HepG2 (cell line): ENCODE results near the gene ZNF813. TPM values are rescaled to one million over a fixed set of nuclear protein-coding genes. Genes with fewer than 3 reads are reported as not detected.

Source experiments
- ATAC-seq: fragments of 200-7000 bp; cut with Tn5 transposase; 3 replicates; pipeline ENCODE4 v1.9.1; 2020; ENCODE audit warnings: mild to moderate bottlenecking, moderate library complexity
- BruUV-seq: library from RNA; stranded (reverse); fragments of 400-500 nt; replicated peaks from 2 replicates; lab custom pipeline; 2021; lab: Mats Ljungman, UMichigan
- CTCF ChIA-PET: fragments of 300-600 bp; formaldehyde crosslinking; extraction: SDS; loops from one replicate; lab custom pipeline; 2021; ENCODE audit warnings: low total read pairs, inconsistent platforms, low intra/inter-chr PET ratio; lab: Yijun Ruan, JAX
- POLR2A ChIA-PET: fragments of 350-600 bp; sonication (Branson Sonifier 250); formaldehyde crosslinking; loops from one replicate; lab custom pipeline; 2020; ENCODE audit warnings: antibody characterized with exemption, inconsistent platforms; lab: Yijun Ruan, JAX
- DNase-seq: peaks from one replicate; pipeline ENCODE4 v3.0.0-alpha.2; 2015; ENCODE audit warnings: low spot score
- FAIRE-seq: peaks from 3 replicates; lab custom pipeline; 2011; peaks lifted over from hg19 to GRCh38; lab: Jason Lieb, UNC
- H2AFZ ChIP-seq: one replicate; pipeline ENCODE4 v1.6.1; 2011; ENCODE audit warnings: low read length, inconsistent platforms
- H3K27ac ChIP-seq: fragments of 300-600 bp; 3 replicates; pipeline ENCODE4 v1.8.0; 2011; ENCODE audit warnings: mixed run types, mild to moderate bottlenecking, mixed read lengths, low read length, inconsistent platforms; ENCODE audit not compliant: insufficient read depth; ENCODE audit errors: extremely low read length
- H3K27me3 ChIP-seq, 2 experiments: fragments of 200-600 bp in 1 of 2; 2 replicates in 1 of 2; 3 replicates in 1 of 2; pipeline versions ENCODE4 v1.6.0 to v1.8.0; 2011; ENCODE audit warnings: low read length in 2 of 2, mild to moderate bottlenecking in 2 of 2, moderate library complexity in 2 of 2, inconsistent platforms in 1 of 2; ENCODE audit not compliant: insufficient read depth in 2 of 2, control insufficient read depth in 1 of 2
- H3K36me3 ChIP-seq, 2 experiments: fragments of 200-600 bp in 1 of 2; replicated peaks in 1 of 2; 2 replicates in 1 of 2; 3 replicates in 1 of 2; pipeline versions ENCODE4 v1.5.1 to v1.8.0; 2011; ENCODE audit warnings: low read length in 2 of 2, inconsistent platforms in 1 of 2; ENCODE audit not compliant: insufficient read depth in 2 of 2, control insufficient read depth in 1 of 2
- H3K4me1 ChIP-seq: 2 replicates; pipeline ENCODE4 v1.5.1; 2012; ENCODE audit warnings: low read length, inconsistent platforms; ENCODE audit not compliant: insufficient read depth
- H3K4me2 ChIP-seq: 2 replicates; pipeline ENCODE4 v1.6.0; 2011; ENCODE audit warnings: low read depth, low read length, inconsistent platforms
- H3K4me3 ChIP-seq, 3 experiments: fragments of 200-600 bp in 1 of 3; sonication (generic), shearing (Covaris generic) in 1 of 3; replicated peaks in 1 of 3; 2 replicates each; pipeline ENCODE4 v1.5.1; 2011 to 2016; ENCODE audit warnings: low read length in 3 of 3, inconsistent platforms in 2 of 3, low read depth in 2 of 3, mild to moderate bottlenecking in 2 of 3, control low read depth in 1 of 3, mixed read lengths in 1 of 3; ENCODE audit not compliant: insufficient read depth in 1 of 3
- H3K79me2 ChIP-seq: one replicate; pipeline ENCODE4 v1.6.1; 2011; ENCODE audit warnings: low read length, inconsistent platforms; ENCODE audit not compliant: insufficient read depth
- H3K9ac ChIP-seq: 2 replicates; pipeline ENCODE4 v1.6.0; 2011; ENCODE audit warnings: mild to moderate bottlenecking, low read depth, low read length, inconsistent platforms; ENCODE audit not compliant: insufficient read depth
- H3K9me3 ChIP-seq: 2 replicates; pipeline ENCODE4 v1.5.1; 2012; ENCODE audit warnings: mild to moderate bottlenecking, low read length
- H4K20me1 ChIP-seq: 2 replicates; pipeline ENCODE4 v1.6.0; 2011; ENCODE audit warnings: inconsistent platforms, mild to moderate bottlenecking, low read length, moderate library complexity; ENCODE audit not compliant: insufficient read depth
- ASH2L ChIP-seq: fragments of 300-600, 200-600 bp; sonication (generic); IDR thresholded peaks from 2 replicates; pipeline ENCODE4 v1.7.0; 2017; ENCODE audit warnings: low read depth, mild to moderate bottlenecking, moderate library complexity, mixed read lengths, low read length; ENCODE audit not compliant: insufficient read length
- CBX2 ChIP-seq, 2 experiments: fragments of 200-600 bp in 1 of 2; sonication (generic); formaldehyde crosslinking in 1 of 2; IDR thresholded peaks; 2 replicates each; pipeline versions ENCODE4 v1.7.0 to v1.8.1; 2018 to 2022; ENCODE audit warnings: low read depth in 2 of 2, low read length in 1 of 2, mild to moderate bottlenecking in 1 of 2, missing genetic modification reagents in 1 of 2
- CHD4 ChIP-seq: fragments of 200-600 bp; sonication (generic); IDR thresholded peaks from 2 replicates; pipeline ENCODE4 v1.7.0; 2017; ENCODE audit warnings: mild to moderate bottlenecking, low read length, borderline replicate concordance
- FOXJ3 ChIP-seq: sonication (generic); formaldehyde crosslinking; IDR thresholded peaks from 2 replicates; pipeline ENCODE4 v1.4.0; 2020; ENCODE audit warnings: missing genetic modification reagents, mild to moderate bottlenecking, borderline replicate concordance
- JDP2 ChIP-seq: sonication (generic); formaldehyde crosslinking; IDR thresholded peaks from 2 replicates; pipeline ENCODE4 v1.8.1; 2022; ENCODE audit warnings: missing genetic modification reagents, borderline replicate concordance
- KIAA2018 ChIP-seq: sonication (generic); formaldehyde crosslinking; IDR thresholded peaks from 2 replicates; pipeline ENCODE4 v1.5.0; 2020; ENCODE audit warnings: mild to moderate bottlenecking, missing genetic modification reagents, borderline replicate concordance
- NCOR1 ChIP-seq: fragments of 200-600 bp; sonication (generic); IDR thresholded peaks from 2 replicates; pipeline ENCODE4 v1.7.0; 2017; ENCODE audit warnings: antibody characterized with exemption, low read length, borderline replicate concordance
- RBAK ChIP-seq: sonication (generic); formaldehyde crosslinking; IDR thresholded peaks from 2 replicates; pipeline ENCODE4 v1.5.1; 2020; ENCODE audit warnings: mild to moderate bottlenecking, missing genetic modification reagents
- ZKSCAN1 ChIP-seq: fragments of 150-350 bp; IDR thresholded peaks from 2 replicates; pipeline ENCODE4 v1.6.1; 2014; ENCODE audit warnings: low read length
- ZNF331 ChIP-seq: sonication (generic); formaldehyde crosslinking; IDR thresholded peaks from 2 replicates; pipeline ENCODE4 v1.4.0; 2020; ENCODE audit warnings: missing genetic modification reagents
- ZNF543 ChIP-seq: sonication (generic); formaldehyde crosslinking; IDR thresholded peaks from 2 replicates; pipeline ENCODE4 v1.4.0; 2020; ENCODE audit warnings: mild to moderate bottlenecking, missing genetic modification reagents
- ZNF878 ChIP-seq: sonication (generic); formaldehyde crosslinking; IDR thresholded peaks from 2 replicates; pipeline ENCODE4 v1.8.1; 2023; ENCODE audit warnings: mild to moderate bottlenecking, missing genetic modification reagents, moderate library complexity
- WGBS: methylation state at CpG from one replicate; pipeline ENCODE4 v1.1.6; 2017; ENCODE audit warnings: low lambda C conversion rate; 5-methylcytosine and 5-hydroxymethylcytosine counted together
- in situ Hi-C: cut with HindIII; loops from 2 replicates; pipeline ENCODE4 v1.10.0; 2017; ENCODE audit warnings: low pct_unique_long_range_greater_than_20kb; ENCODE audit not compliant: extremely low pct_ligation_motif_present
- intact Hi-C: fragments of 100-400 bp; cut with micrococcal nuclease; formaldehyde crosslinking; loops from one replicate; pipeline ENCODE4 v1.10.0; 2022; ENCODE audit not compliant: unreplicated experiment
- polyA plus RNA-seq, 8 experiments: library from polyadenylated mRNA; depleted of rRNA in 3 of 8; stranded (reverse) in 7 of 8; unstranded in 1 of 8; fragments of >200 nt; fragmentation: Illumina TruSeq in 4 of 8; extraction: Trizol in 4 of 8; gene quantifications; 2 replicates each; pipeline versions ENCODE4 v1.2.1 to v1.2.3, GENCODE V29; 2011 to 2016; ENCODE audit warnings: low read depth in 4 of 8, missing spikeins in 1 of 8, mixed read lengths in 1 of 8; ENCODE audit not compliant: insufficient read depth in 1 of 8
- total RNA-seq, 5 experiments: library from RNA; depleted of rRNA; stranded (reverse); fragments of >200 nt; fragmentation: Illumina TruSeq; extraction: Trizol; gene quantifications; 2 replicates each; pipeline ENCODE4 v1.2.3, GENCODE V29; 2016; ENCODE audit warnings: low read depth in 1 of 5
- TF ChIP-seq, protein P1 (sequence below): IDR thresholded peaks from 2 replicates; pipeline ENCODE4 v1.6.1; 2018; ENCODE audit warnings: missing genetic modification reagents

The ZNF813 gene
- total and polyA plus RNA-seq, 2 of the 13 experiments (the other 11 are each of a cell fraction or from before 2014, with no cell fraction given): 2.1 to 8.9 TPM

GRCh38 chr19:53485046-53486004 lies 17.8 kb downstream of the ZNF813 start:
- BruUV-seq: no TSS peak
- WGBS: 80% methylated on average over 8 of the region's 8 CpGs
- Histone ChIP-seq H3K4me3 (no peak overlapping the region), H3K9me3 (no peaks in the 10 kb centered on the region), H3K4me2 (no peak overlapping the region), H3K4me1 (peaks cover 10% of the 10 kb centered on the region), H2AFZ (no peak overlapping the region), H3K79me2 (no peaks in the 10 kb centered on the region), H4K20me1 (no peaks in the 10 kb centered on the region), H3K36me3 (peaks cover 0 to 31% of the 10 kb centered on the region in 2 experiments; a peak in 3 of 5 replicates), H3K27me3 (no peaks in the 10 kb centered on the region), H3K9ac (no peak overlapping the region), H3K27ac (no peak overlapping the region)
- DNase-seq (no peak), FAIRE-seq (no peak), ATAC-seq (no peak)
- in situ Hi-C loops (no loop called here), intact Hi-C loops (no loop called here)
- TF ChIP-seq ZNF331 (CRISPR knock-in tag) (no peak), CBX2 (IDR thresholded peaks at IDR 0.05; ENCODE audit: low read depth, low read length) (peak; percentile 100), CBX2 (CRISPR knock-in tag; IDR thresholded peaks at IDR 0.05; ENCODE audit: low read depth) (no peak), ZNF543 (no peak), ASH2L (peak; percentile 79), CHD4 (peak; percentile 97; the same call in 1 of the 2 replicates), ZKSCAN1 (no peak), NCOR1 (peak; percentile 63; the same call in 1 of the 2 replicates), KIAA2018 (no peak), RBAK (CRISPR knock-in tag) (no peak), JDP2 (no peak), FOXJ3 (CRISPR knock-in tag) (no peak), ZNF878 (CRISPR knock-in tag) (no peak)
- TF ChIP-seq, protein P1, sequence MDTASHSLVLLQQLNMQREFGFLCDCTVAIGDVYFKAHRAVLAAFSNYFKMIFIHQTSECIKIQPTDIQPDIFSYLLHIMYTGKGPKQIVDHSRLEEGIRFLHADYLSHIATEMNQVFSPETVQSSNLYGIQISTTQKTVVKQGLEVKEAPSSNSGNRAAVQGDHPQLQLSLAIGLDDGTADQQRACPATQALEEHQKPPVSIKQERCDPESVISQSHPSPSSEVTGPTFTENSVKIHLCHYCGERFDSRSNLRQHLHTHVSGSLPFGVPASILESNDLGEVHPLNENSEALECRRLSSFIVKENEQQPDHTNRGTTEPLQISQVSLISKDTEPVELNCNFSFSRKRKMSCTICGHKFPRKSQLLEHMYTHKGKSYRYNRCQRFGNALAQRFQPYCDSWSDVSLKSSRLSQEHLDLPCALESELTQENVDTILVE: no peak
- POLR2A ChIA-PET: no interaction called here
- CTCF ChIA-PET: no interaction called here
